PFSK-1 (cell line): ENCODE measurements around the gene SGK1.
A peak's percentile ranks its signal among the peaks of the same experiment; 100 is the strongest.

Experiments
- FOXP2 ChIP-seq: optimal IDR thresholded peaks from 2 replicates; pipeline ENCODE3; 2011; ENCODE audit warnings: borderline replicate concordance, control low read depth, inconsistent platforms; ENCODE audit not compliant: insufficient read depth; ENCODE audit errors: extremely low read length, extremely low read depth
- POLR2AphosphoS5 ChIP-seq: IDR thresholded peaks from 2 replicates; pipeline ENCODE4 v1.6.1; 2012; ENCODE audit warnings: low read depth, mild to moderate bottlenecking, control low read depth, low read length, moderate library complexity
- SIN3A ChIP-seq: IDR thresholded peaks from 2 replicates; pipeline ENCODE4 v1.6.1; 2012; ENCODE audit warnings: mild to moderate bottlenecking, low read length, moderate library complexity, borderline replicate concordance; ENCODE audit not compliant: insufficient read depth
- TAF1 ChIP-seq: IDR thresholded peaks from 2 replicates; pipeline ENCODE4 v1.6.1; 2012; ENCODE audit warnings: low read length, control low read depth, borderline replicate concordance; ENCODE audit not compliant: insufficient read depth
- TF ChIP-seq, protein P1 (sequence below), 2 experiments: IDR thresholded peaks; 2 replicates each; pipeline versions ENCODE4 v1.6.1 to v1.8.0; 2011 to 2012; ENCODE audit warnings: low read depth in 2 of 2, low read length in 2 of 2, control low read depth in 1 of 2, inconsistent platforms in 1 of 2, mild to moderate bottlenecking in 1 of 2, moderate library complexity in 1 of 2; ENCODE audit not compliant: insufficient read depth in 1 of 2

The SGK1 gene

DNA sequence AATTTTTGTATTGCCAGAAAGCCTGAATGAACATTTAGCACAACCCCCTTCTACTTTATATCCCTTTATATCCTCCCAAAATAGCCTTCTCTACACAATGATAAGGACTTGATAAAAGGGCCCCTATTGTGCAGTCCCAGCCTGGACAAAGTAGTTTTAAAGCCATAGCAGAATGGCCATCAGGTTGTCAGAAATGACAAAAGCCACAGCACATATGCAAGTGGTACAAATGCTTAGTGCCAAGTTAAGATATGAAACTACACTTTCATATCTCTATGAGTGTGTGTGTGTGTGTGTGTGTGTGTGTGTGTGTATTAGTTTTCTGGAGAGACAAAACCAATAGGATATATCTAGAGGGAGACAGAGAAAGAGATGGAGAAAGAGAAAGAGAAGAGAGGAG lies 132.6 kb downstream of the SGK1 start:
- TF ChIP-seq POLR2AphosphoS5 (no peak), FOXP2 (no peak), SIN3A (no peak), TAF1 (no peak)
- TF ChIP-seq, protein P1, sequence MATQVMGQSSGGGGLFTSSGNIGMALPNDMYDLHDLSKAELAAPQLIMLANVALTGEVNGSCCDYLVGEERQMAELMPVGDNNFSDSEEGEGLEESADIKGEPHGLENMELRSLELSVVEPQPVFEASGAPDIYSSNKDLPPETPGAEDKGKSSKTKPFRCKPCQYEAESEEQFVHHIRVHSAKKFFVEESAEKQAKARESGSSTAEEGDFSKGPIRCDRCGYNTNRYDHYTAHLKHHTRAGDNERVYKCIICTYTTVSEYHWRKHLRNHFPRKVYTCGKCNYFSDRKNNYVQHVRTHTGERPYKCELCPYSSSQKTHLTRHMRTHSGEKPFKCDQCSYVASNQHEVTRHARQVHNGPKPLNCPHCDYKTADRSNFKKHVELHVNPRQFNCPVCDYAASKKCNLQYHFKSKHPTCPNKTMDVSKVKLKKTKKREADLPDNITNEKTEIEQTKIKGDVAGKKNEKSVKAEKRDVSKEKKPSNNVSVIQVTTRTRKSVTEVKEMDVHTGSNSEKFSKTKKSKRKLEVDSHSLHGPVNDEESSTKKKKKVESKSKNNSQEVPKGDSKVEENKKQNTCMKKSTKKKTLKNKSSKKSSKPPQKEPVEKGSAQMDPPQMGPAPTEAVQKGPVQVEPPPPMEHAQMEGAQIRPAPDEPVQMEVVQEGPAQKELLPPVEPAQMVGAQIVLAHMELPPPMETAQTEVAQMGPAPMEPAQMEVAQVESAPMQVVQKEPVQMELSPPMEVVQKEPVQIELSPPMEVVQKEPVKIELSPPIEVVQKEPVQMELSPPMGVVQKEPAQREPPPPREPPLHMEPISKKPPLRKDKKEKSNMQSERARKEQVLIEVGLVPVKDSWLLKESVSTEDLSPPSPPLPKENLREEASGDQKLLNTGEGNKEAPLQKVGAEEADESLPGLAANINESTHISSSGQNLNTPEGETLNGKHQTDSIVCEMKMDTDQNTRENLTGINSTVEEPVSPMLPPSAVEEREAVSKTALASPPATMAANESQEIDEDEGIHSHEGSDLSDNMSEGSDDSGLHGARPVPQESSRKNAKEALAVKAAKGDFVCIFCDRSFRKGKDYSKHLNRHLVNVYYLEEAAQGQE (IDR thresholded peaks at IDR 0.05; ENCODE audit: insufficient read depth in 1 of 2, low read depth in 2 of 2, low read length in 2 of 2), result no peak

DNA sequence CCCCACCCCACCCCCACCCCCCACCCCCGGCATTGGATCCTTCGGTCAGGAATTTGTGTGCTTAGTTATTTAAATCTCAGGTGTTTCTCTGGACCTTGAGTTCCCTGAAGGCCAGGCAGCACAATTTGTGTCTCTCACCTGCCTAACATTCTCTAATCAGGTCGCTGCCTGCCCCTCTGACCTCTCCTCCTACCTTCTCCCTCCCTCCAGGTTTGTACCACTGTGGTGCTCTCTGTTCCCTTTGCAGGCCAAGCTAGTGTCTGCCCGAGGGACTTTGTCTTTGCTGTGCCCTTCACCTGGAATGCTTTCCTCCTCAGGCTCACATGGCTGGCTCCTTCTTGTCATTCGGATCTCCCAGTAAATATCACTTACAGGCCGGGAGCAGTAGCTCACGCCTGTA lies 134.1 kb downstream of the SGK1 start:
- TF ChIP-seq POLR2AphosphoS5 (no peak), FOXP2 (no peak), TAF1 (no peak), SIN3A (no peak)
- TF ChIP-seq, protein P1 (IDR thresholded peaks at IDR 0.05; ENCODE audit: insufficient read depth in 1 of 2, low read depth in 2 of 2, low read length in 2 of 2), result no peak

- TF ChIP-seq FOXP2, result no peak
- TF ChIP-seq SIN3A, result no peak
- TF ChIP-seq POLR2AphosphoS5, result no peak
- TF ChIP-seq, protein P1 (IDR thresholded peaks at IDR 0.05; ENCODE audit: insufficient read depth in 1 of 2, low read depth in 2 of 2, low read length in 2 of 2), result no peak
- TF ChIP-seq TAF1, result no peak
Measured at GRCh38 chr6:134182528-134182927, 135.4 kb downstream of the SGK1 start.

DNA sequence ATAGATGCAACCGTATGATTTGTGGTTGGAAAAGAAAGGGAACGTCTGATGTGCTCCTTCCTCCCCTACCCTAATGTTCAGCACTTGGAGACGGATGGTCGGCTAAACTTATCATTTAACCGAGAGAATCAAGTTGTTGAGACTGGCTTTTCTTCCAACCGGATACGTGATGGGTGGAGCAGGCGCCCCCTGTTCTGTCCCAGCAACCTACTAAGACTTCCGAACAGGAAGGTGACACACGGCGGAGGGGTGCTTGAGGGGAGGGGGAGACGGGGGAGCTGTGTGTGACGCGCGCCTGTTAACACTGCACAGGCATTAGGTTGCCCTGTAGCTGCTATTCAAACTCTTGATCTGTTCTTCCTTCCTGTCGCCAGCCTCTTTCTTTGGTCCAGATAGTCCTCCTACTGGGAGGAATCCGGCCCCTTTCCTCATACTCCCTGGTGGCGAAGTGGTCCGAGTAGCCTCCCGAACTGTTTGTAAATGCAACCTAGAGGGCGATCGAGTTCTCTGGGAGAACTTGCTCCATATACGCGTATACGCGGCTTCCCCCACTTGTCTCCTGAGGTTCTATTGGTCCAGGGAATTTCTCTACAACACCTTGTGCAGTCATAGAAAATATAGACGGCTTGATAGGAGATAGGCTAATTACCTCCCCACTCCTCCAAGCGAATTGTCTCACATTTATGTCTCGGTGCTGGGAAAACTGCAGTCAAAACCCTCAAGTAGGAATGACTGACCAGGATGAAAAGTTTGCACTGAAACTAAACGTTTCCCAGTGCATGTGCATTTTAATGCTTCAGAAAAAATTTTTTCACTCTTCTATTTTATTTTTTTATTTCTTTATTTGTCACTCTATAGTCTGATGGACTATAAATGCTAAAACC lies 139.5 kb downstream of the SGK1 start:
- TF ChIP-seq, protein P1 (IDR thresholded peaks at IDR 0.05; ENCODE audit: insufficient read depth in 1 of 2, low read depth in 2 of 2, low read length in 2 of 2), result 0 out of 4 replicates have a peak, but pooled peaks of 1 of the 2 experiments have one; percentile 31
- TF ChIP-seq FOXP2 (peak; percentile 26), SIN3A (no peak), POLR2AphosphoS5 (no peak)
